HEK293 (cell line): ENCODE measurements around the gene ZNF652.

Experiments used
- CTCF ChIA-PET: fragments of 350-600 bp; formaldehyde crosslinking; extraction: SDS; loops from one replicate; lab custom pipeline; 2021; ENCODE audit warnings: antibody characterized with exemption; lab: Yijun Ruan, JAX
- POLR2A ChIA-PET: fragments of 300-600 bp; formaldehyde crosslinking; extraction: SDS; loops from one replicate; lab custom pipeline; 2020; ENCODE audit warnings: antibody characterized with exemption, inconsistent platforms; lab: Yijun Ruan, JAX
- H3K27ac ChIP-seq: fragments of 200-500 bp; sonication (Bioruptor generic); 2 replicates; pipeline ENCODE4 v1.5.1; 2014; ENCODE audit warnings: low read depth, low read length, control low read depth, inconsistent platforms; ENCODE audit errors: extremely low read depth
- H3K36me3 ChIP-seq, 2 experiments: fragments of 200-500 bp in 1 of 2; sonication (Bioruptor generic) in 1 of 2; 1 replicate in 1 of 2; 2 replicates in 1 of 2; pipeline ENCODE4 v1.5.1; 2014 to 2017; ENCODE audit warnings: inconsistent platforms in 2 of 2, low read length in 2 of 2; ENCODE audit not compliant: control insufficient read depth in 2 of 2, insufficient read depth in 1 of 2
- H3K4me1 ChIP-seq: fragments of 200-500 bp; sonication (Bioruptor generic); 2 replicates; pipeline ENCODE4 v1.5.1; 2014; ENCODE audit warnings: mild to moderate bottlenecking, low read length, inconsistent platforms; ENCODE audit not compliant: control insufficient read depth, insufficient read depth
- H3K4me3 ChIP-seq: 2 replicates; pipeline ENCODE4 v1.5.1; 2011; ENCODE audit warnings: low read depth, mild to moderate bottlenecking, control low read depth, low read length, moderate library complexity
- H3K9me3 ChIP-seq: fragments of 200-500 bp; sonication (Bioruptor generic); 2 replicates; pipeline ENCODE4 v1.5.1; 2014; ENCODE audit warnings: low read depth, low read length, inconsistent platforms; ENCODE audit not compliant: control insufficient read depth, insufficient read depth
- BCL11B ChIP-seq: fragments of 450-650 bp; formaldehyde crosslinking; IDR thresholded peaks from 2 replicates; pipeline ENCODE4 v1.5.1; 2016; ENCODE audit warnings: low read depth, missing biosample characterization, missing genetic modification characterization
- FEZF1 ChIP-seq: fragments of 450-650 bp; formaldehyde crosslinking; IDR thresholded peaks from 2 replicates; pipeline ENCODE4 v1.5.1; 2016; ENCODE audit warnings: missing biosample characterization, missing genetic modification characterization
- GLI2 ChIP-seq: fragments of 450-650 bp; formaldehyde crosslinking; IDR thresholded peaks from 2 replicates; pipeline ENCODE4; 2017; ENCODE audit warnings: missing biosample characterization, missing genetic modification characterization, low read depth, borderline replicate concordance
- GLIS1 ChIP-seq: fragments of 450-650 bp; formaldehyde crosslinking; IDR thresholded peaks from 2 replicates; pipeline ENCODE4 v1.5.1; 2016; ENCODE audit warnings: missing biosample characterization, missing genetic modification characterization
- GLIS2 ChIP-seq: fragments of 450-650 bp; formaldehyde crosslinking; IDR thresholded peaks from 2 replicates; pipeline ENCODE4 v1.5.1; 2016; ENCODE audit warnings: missing biosample characterization, missing genetic modification characterization
- HOXA7 ChIP-seq: sonication (generic); formaldehyde crosslinking; IDR thresholded peaks from 2 replicates; pipeline ENCODE4 v1.8.1; 2022; ENCODE audit warnings: missing genetic modification reagents, borderline replicate concordance
- KLF8 ChIP-seq: fragments of 450-650 bp; formaldehyde crosslinking; IDR thresholded peaks from 2 replicates; pipeline ENCODE4 v1.5.1; 2016; ENCODE audit warnings: missing biosample characterization, missing genetic modification characterization
- OSR2 ChIP-seq: fragments of 450-650 bp; formaldehyde crosslinking; IDR thresholded peaks from 2 replicates; pipeline ENCODE4 v1.5.1; 2016; ENCODE audit warnings: missing biosample characterization, missing genetic modification characterization
- PRDM6 ChIP-seq: fragments of 450-650 bp; formaldehyde crosslinking; IDR thresholded peaks from 2 replicates; pipeline ENCODE4 v1.5.1; 2017; ENCODE audit warnings: missing biosample characterization, missing genetic modification characterization
- RBAK ChIP-seq: fragments of 450-650 bp; formaldehyde crosslinking; IDR thresholded peaks from 2 replicates; pipeline ENCODE4 v1.5.1; 2016; ENCODE audit warnings: missing biosample characterization, missing genetic modification characterization
- REPIN1 ChIP-seq: fragments of 450-650 bp; formaldehyde crosslinking; IDR thresholded peaks from 2 replicates; pipeline ENCODE4 v1.5.1; 2017; ENCODE audit warnings: missing biosample characterization, missing genetic modification characterization, low read depth
- YY2 ChIP-seq: fragments of 450-650 bp; formaldehyde crosslinking; IDR thresholded peaks from 2 replicates; pipeline ENCODE4 v1.5.1; 2016; ENCODE audit warnings: missing biosample characterization, missing genetic modification characterization
- ZFHX2 ChIP-seq: fragments of 450-650 bp; formaldehyde crosslinking; conservative IDR thresholded peaks from 2 replicates; pipeline ENCODE4 v1.5.1; 2016; ENCODE audit warnings: missing biosample characterization, missing genetic modification characterization
- ZFP37 ChIP-seq: fragments of 450-650 bp; formaldehyde crosslinking; IDR thresholded peaks from 2 replicates; pipeline ENCODE4 v1.5.1; 2016; ENCODE audit warnings: missing biosample characterization, missing genetic modification characterization
- ZNF155 ChIP-seq: fragments of 450-650 bp; formaldehyde crosslinking; IDR thresholded peaks from 2 replicates; pipeline ENCODE4 v1.5.1; 2016; ENCODE audit warnings: missing biosample characterization, missing genetic modification characterization
- ZNF24 ChIP-seq: fragments of 450-650 bp; formaldehyde crosslinking; IDR thresholded peaks from 2 replicates; pipeline ENCODE4 v1.5.1; 2016; ENCODE audit warnings: missing biosample characterization, missing genetic modification characterization
- ZNF398 ChIP-seq: fragments of 450-650 bp; formaldehyde crosslinking; IDR thresholded peaks from 2 replicates; pipeline ENCODE4 v1.5.1; 2017; ENCODE audit warnings: missing biosample characterization, missing genetic modification characterization
- ZNF416 ChIP-seq: fragments of 450-650 bp; formaldehyde crosslinking; IDR thresholded peaks from 2 replicates; pipeline ENCODE4 v1.5.1; 2016; ENCODE audit warnings: missing biosample characterization, missing genetic modification characterization
- ZNF596 ChIP-seq: fragments of 450-650 bp; IDR thresholded peaks from 2 replicates; pipeline ENCODE4 v1.5.0; 2018; ENCODE audit warnings: missing biosample characterization, mild to moderate bottlenecking, missing genetic modification characterization, moderate library complexity
- ZNF785 ChIP-seq: fragments of 450-650 bp; formaldehyde crosslinking; IDR thresholded peaks from 2 replicates; pipeline ENCODE4 v1.5.1; 2016; ENCODE audit warnings: missing biosample characterization, missing genetic modification characterization
- ZSCAN5A ChIP-seq: fragments of 450-650 bp; formaldehyde crosslinking; IDR thresholded peaks from 2 replicates; pipeline ENCODE4 v1.5.1; 2016; ENCODE audit warnings: missing biosample characterization, missing genetic modification characterization
- TF ChIP-seq, protein P1 (sequence below): fragments of 450-650 bp; formaldehyde crosslinking; IDR thresholded peaks from 2 replicates; pipeline ENCODE4 v1.5.1; 2016; ENCODE audit warnings: missing biosample characterization, missing genetic modification characterization
- TF ChIP-seq, protein P2 (sequence below): fragments of 450-650 bp; formaldehyde crosslinking; IDR thresholded peaks from 2 replicates; pipeline ENCODE4 v1.5.1; 2016; ENCODE audit warnings: missing biosample characterization, missing genetic modification characterization
- TF ChIP-seq, protein P3 (sequence below): fragments of 450-650 bp; formaldehyde crosslinking; IDR thresholded peaks from 2 replicates; pipeline ENCODE4 v1.5.1; 2016; ENCODE audit warnings: missing biosample characterization, missing genetic modification characterization
- TF ChIP-seq, protein P4 (sequence below): fragments of 450-650 bp; formaldehyde crosslinking; IDR thresholded peaks from 2 replicates; pipeline ENCODE4 v1.5.1; 2016; ENCODE audit warnings: missing biosample characterization, missing genetic modification characterization

ZNF652 gene

GRCh38 chr17:49338883-49339282, 23.2 kb downstream of the ZNF652 start:
- TF ChIP-seq ZNF398, result no peak
- TF ChIP-seq ZNF596 (tag by site-specific recombination), result no peak
- TF ChIP-seq, protein P1, sequence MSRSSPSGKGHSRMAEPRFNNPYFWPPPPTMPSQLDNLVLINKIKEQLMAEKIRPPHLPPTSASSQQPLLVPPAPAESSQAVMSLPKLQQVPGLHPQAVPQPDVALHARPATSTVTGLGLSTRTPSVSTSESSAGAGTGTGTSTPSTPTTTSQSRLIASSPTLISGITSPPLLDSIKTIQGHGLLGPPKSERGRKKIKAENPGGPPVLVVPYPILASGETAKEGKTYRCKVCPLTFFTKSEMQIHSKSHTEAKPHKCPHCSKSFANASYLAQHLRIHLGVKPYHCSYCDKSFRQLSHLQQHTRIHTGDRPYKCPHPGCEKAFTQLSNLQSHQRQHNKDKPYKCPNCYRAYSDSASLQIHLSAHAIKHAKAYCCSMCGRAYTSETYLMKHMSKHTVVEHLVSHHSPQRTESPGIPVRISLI (tag by site-specific recombination), result peak; percentile 70; the same call in 1 of the 2 replicates
- no peak for TF ChIP-seq ZNF155
- TF ChIP-seq ZNF785 (tag by site-specific recombination), result no peak
- POLR2A ChIA-PET, result no interaction called here
- H3K4me3 ChIP-seq, result no peak overlapping the region
- H3K36me3 ChIP-seq, result no peaks in the 10 kb centered on the region
- peaks cover 22% of the 10 kb centered on the region for H3K4me1 ChIP-seq
- CTCF ChIA-PET, result interaction anchor here (0.8 to 3.2 kb wide), 4 partner anchors 23 to 218 kb away, joined by 3 to 17 read pairs (median 6); no protein-coding TSS in a partner anchor
- no peak overlapping the region for H3K27ac ChIP-seq
- H3K9me3 ChIP-seq, result no peaks in the 10 kb centered on the region

DNA sequence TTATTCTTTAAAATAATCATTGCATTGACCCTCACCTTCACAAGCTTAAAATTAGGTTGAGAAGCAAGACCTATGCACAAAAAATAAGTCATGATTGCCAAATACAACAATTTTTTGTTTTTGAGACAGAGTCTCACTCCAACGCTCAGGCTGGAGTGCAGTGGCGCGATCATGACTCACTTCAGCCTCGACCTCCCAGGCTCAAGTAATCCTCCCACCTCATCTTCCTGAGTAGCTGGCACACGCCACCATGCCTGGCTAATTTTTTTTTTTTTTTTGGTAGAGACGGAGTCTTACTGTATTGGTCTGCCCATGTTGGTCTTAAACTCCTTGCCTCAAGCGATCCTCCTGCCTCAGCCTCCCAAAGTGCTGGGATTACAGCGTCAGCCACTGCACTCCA, 24.2 kb downstream of the ZNF652 start:
- Histone ChIP-seq H3K4me1 (peaks cover 20% of the 10 kb centered on the region), H3K4me3 (no peak overlapping the region), H3K27ac (no peak overlapping the region), H3K36me3 (no peaks in the 10 kb centered on the region), H3K9me3 (no peaks in the 10 kb centered on the region)
- ChIA-PET POLR2A (no interaction called here), CTCF (interaction anchor here (0.7 to 3.2 kb wide), 4 partner anchors 22 to 219 kb away, joined by 3 to 17 read pairs (median 6); no protein-coding TSS in a partner anchor)
- TF ChIP-seq REPIN1 (tag by site-specific recombination) (no peak), FEZF1 (tag by site-specific recombination) (no peak), ZFP37 (tag by site-specific recombination) (no peak), KLF8 (tag by site-specific recombination) (no peak), GLIS2 (tag by site-specific recombination) (peak; percentile 20; the same call in 1 of the 2 replicates), YY2 (tag by site-specific recombination) (no peak), BCL11B (tag by site-specific recombination) (no peak), GLIS1 (tag by site-specific recombination) (peak; percentile 86), HOXA7 (CRISPR knock-in tag) (no peak), OSR2 (tag by site-specific recombination) (peak; percentile 73), RBAK (no peak), ZNF24 (tag by site-specific recombination) (no peak), ZFHX2 (peak; percentile 60), ZNF416 (tag by site-specific recombination) (no peak), GLI2 (tag by site-specific recombination) (no peak), ZSCAN5A (tag by site-specific recombination) (0 out of 2 replicates have a peak, but pooled peaks have one; percentile 40), PRDM6 (0 out of 2 replicates have a peak, but pooled peaks have one; percentile 2)
- TF ChIP-seq, protein P2, sequence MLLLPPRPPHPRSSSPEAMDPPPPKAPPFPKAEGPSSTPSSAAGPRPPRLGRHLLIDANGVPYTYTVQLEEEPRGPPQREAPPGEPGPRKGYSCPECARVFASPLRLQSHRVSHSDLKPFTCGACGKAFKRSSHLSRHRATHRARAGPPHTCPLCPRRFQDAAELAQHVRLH, result no peak
- TF ChIP-seq, protein P3, sequence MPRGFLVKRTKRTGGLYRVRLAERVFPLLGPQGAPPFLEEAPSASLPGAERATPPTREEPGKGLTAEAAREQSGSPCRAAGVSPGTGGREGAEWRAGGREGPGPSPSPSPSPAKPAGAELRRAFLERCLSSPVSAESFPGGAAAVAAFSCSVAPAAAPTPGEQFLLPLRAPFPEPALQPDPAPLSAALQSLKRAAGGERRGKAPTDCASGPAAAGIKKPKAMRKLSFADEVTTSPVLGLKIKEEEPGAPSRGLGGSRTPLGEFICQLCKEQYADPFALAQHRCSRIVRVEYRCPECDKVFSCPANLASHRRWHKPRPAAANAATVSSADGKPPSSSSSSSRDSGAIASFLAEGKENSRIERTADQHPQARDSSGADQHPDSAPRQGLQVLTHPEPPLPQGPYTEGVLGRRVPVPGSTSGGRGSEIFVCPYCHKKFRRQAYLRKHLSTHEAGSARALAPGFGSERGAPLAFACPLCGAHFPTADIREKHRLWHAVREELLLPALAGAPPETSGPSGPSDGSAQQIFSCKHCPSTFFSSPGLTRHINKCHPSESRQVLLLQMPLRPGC (tag by site-specific recombination), result no peak
- TF ChIP-seq, protein P4, sequence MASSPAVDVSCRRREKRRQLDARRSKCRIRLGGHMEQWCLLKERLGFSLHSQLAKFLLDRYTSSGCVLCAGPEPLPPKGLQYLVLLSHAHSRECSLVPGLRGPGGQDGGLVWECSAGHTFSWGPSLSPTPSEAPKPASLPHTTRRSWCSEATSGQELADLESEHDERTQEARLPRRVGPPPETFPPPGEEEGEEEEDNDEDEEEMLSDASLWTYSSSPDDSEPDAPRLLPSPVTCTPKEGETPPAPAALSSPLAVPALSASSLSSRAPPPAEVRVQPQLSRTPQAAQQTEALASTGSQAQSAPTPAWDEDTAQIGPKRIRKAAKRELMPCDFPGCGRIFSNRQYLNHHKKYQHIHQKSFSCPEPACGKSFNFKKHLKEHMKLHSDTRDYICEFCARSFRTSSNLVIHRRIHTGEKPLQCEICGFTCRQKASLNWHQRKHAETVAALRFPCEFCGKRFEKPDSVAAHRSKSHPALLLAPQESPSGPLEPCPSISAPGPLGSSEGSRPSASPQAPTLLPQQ (tag by site-specific recombination), result no peak
